ENCODE measurements around the gene TEAD3. TPM values are rescaled to one million over a fixed set of nuclear protein-coding genes. Genes with fewer than 3 reads are reported as not detected.

The TEAD3 gene
- total and polyA plus RNA-seq, 8 donors = 18.1 to 54.4 (median 45.3) TPM

DNA sequence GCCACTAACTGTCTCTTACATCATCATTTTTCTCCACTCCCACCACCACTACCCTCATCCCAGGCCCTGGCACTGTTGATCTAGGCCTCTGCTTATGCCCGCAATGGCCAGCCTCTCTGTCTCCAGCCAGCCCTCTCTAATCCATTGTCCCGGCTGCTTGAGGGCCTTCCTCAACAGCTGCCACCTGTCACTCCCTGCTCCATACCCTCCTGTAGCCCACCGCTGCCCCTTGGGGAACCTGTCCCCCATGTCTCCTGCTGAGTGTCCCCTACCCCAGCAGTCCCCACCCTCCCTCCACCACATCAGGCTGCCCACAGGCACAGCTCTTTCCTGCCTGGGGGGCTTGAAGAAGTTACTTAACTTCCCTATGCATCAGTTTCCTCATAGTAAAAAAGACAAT lies 13.4 kb downstream of the TEAD3 start:
- intact Hi-C loops (cut with DNase I) = no loop called here
- no peak overlapping the region for H3K4me3 ChIP-seq
- H3K4me1 ChIP-seq = peaks cover 26 to 36% of the 10 kb centered on the region in 2 donors
- H3K36me3 ChIP-seq = peaks cover 0 to 23% of the 10 kb centered on the region in 2 donors
- TF ChIP-seq, protein P1, sequence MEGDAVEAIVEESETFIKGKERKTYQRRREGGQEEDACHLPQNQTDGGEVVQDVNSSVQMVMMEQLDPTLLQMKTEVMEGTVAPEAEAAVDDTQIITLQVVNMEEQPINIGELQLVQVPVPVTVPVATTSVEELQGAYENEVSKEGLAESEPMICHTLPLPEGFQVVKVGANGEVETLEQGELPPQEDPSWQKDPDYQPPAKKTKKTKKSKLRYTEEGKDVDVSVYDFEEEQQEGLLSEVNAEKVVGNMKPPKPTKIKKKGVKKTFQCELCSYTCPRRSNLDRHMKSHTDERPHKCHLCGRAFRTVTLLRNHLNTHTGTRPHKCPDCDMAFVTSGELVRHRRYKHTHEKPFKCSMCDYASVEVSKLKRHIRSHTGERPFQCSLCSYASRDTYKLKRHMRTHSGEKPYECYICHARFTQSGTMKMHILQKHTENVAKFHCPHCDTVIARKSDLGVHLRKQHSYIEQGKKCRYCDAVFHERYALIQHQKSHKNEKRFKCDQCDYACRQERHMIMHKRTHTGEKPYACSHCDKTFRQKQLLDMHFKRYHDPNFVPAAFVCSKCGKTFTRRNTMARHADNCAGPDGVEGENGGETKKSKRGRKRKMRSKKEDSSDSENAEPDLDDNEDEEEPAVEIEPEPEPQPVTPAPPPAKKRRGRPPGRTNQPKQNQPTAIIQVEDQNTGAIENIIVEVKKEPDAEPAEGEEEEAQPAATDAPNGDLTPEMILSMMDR (IDR thresholded peaks at IDR 0.05) = no peak
- ATAC-seq = no peak
- no peaks in the 10 kb centered on the region for H3K27me3 ChIP-seq
- H3K27ac ChIP-seq = no peak overlapping the region
- DNase-seq = no peak
- no peaks in the 10 kb centered on the region for H3K9me3 ChIP-seq

DNA sequence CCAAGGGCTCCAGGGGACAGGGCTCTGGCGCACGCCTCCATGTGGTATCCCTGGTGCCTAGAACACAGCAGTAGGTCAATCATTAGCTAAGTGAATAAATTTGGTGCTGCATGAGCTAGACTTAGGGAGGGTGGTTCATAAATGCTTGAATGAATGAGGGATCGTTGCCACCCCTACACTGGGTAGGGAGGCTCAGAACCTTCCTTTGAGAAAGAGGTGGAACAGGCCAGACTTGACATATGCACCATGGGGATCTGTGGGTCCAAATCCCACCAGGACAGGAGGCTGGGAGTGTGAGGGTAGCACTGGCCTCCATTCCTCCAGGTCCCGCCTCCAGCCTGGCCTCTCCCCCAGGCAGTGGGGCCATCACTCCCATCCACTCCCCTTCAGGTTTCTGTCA lies 13.8 kb downstream of the TEAD3 start:
- no peak for DNase-seq
- Histone ChIP-seq H3K4me1 (peaks cover 26 to 32% of the 10 kb centered on the region in 2 donors), H3K4me3 (no peak overlapping the region), H3K27ac (no peak overlapping the region), H3K27me3 (no peaks in the 10 kb centered on the region), H3K36me3 (peaks cover 0 to 26% of the 10 kb centered on the region in 2 donors), H3K9me3 (no peaks in the 10 kb centered on the region)
- TF ChIP-seq, protein P1 (IDR thresholded peaks at IDR 0.05) = no peak
- ATAC-seq = no peak
- intact Hi-C loops (cut with DNase I) = no loop called here

DNA sequence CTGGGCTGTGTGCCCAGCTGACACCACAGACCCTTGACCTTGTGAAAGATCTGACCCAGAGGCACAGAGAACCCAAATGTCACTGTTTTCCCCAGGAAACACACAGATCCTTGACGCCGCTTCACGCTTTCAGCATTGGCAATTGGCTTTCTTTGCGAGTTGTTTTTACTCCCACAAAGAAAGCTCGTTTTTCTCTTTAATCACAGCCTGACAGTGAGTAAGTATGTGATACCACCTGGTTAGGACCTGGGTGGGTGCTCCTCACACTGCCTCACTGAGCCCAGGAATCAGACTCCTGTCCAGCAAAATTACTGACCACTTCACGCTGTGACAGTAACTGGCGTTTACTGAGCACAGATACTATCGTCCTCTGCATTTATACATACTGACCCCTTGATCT lies 15.7 kb downstream of the TEAD3 start:
- intact Hi-C loops (cut with DNase I) = no loop called here
- peaks cover 0 to 26% of the 10 kb centered on the region in 2 donors for H3K36me3 ChIP-seq
- H3K27me3 ChIP-seq = no peaks in the 10 kb centered on the region
- TF ChIP-seq, protein P1 (IDR thresholded peaks at IDR 0.05) = no peak
- H3K27ac ChIP-seq = no peak overlapping the region
- no peaks in the 10 kb centered on the region for H3K9me3 ChIP-seq
- no peak overlapping the region for H3K4me3 ChIP-seq
- no peak for ATAC-seq
- DNase-seq = no peak
- peaks cover 13% of the 10 kb centered on the region in 2 donors for H3K4me1 ChIP-seq

DNA sequence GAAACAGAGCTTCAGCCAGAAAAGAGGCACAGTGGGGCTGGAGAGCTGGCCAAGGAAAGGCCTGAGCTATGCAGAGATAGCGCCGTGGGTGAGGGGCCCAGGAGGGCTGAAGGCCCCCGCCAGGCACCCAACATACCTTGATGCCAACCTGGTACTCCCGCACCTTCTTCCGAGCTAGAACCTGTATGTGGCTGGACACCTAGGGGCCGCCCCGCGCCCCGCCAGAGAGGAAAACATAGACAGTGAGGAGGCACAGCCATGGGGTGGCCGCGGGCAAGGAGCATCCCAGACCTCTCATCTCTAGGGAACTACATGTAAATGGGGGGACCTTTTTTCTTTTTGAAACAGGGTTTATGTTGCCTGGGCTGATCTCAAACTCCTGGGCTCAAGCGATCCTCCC lies 16.7 kb downstream of the TEAD3 start:
- ATAC-seq (no peak), DNase-seq (no peak)
- intact Hi-C loops (cut with DNase I) = no loop called here
- no peak overlapping the region for H3K4me3 ChIP-seq
- H3K27ac ChIP-seq = no peak overlapping the region
- peaks cover 0 to 31% of the 10 kb centered on the region in 2 donors for H3K36me3 ChIP-seq
- H3K27me3 ChIP-seq = no peaks in the 10 kb centered on the region
- H3K9me3 ChIP-seq = no peaks in the 10 kb centered on the region
- H3K4me1 ChIP-seq = peaks cover 3% of the 10 kb centered on the region in 2 donors
- TF ChIP-seq, protein P1 (IDR thresholded peaks at IDR 0.05) = no peak

DNA sequence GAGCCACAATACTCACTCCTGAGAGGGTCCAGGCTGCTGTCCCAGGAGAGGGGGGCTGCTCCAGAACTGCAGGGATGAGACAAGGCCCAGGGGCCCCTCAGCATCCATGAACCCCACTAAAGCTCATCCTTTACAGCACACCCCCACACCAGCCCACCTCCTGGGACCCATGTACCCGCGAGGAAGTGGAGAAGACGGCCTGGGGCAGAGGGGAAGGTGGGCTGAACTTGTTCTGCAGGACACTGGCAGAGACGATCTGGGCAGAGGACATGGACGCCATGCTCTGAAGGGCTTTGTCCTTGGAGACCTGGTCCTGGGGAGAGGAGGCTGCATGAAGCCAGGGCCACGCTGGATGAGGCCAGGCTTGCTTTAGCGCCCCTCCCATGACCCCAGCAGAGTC lies 18.6 kb downstream of the TEAD3 start:
- Histone ChIP-seq H3K4me1 (no peaks in the 10 kb centered on the region), H3K9me3 (no peaks in the 10 kb centered on the region), H3K27ac (no peak overlapping the region), H3K4me3 (no peak overlapping the region), H3K27me3 (no peaks in the 10 kb centered on the region), H3K36me3 (peaks cover 0 to 50% of the 10 kb centered on the region in 2 donors)
- ATAC-seq (no peak), DNase-seq (no peak)
- intact Hi-C loops (cut with DNase I) = no loop called here
- TF ChIP-seq, protein P1 (IDR thresholded peaks at IDR 0.05) = no peak
